BLaER1 (cell line): Measurements from ENCODE around the gene FRRS1L.
A peak's percentile ranks its signal among the peaks of the same experiment; 100 is the strongest.
"Not testable (repeated sequence)": the region's sequence is repeated elsewhere in the genome, so short reads cannot be mapped to it uniquely, and the experiment has no call there.

Experiments
- H3K27ac ChIP-seq: shearing (Covaris generic); formaldehyde crosslinking; 2 replicates; pipeline ENCODE4 v1.8.1; 2022
- H3K27me3 ChIP-seq: shearing (Covaris generic); formaldehyde crosslinking; 2 replicates; pipeline ENCODE4 v1.8.1; 2022
- H3K36me3 ChIP-seq: shearing (Covaris generic); formaldehyde crosslinking; 2 replicates; pipeline ENCODE4 v1.8.1; 2022
- H3K4me1 ChIP-seq: shearing (Covaris generic); formaldehyde crosslinking; 2 replicates; pipeline ENCODE4 v1.8.1; 2022
- H3K4me2 ChIP-seq: shearing (Covaris generic); formaldehyde crosslinking; 2 replicates; pipeline ENCODE4 v1.8.1; 2022
- H3K4me3 ChIP-seq: shearing (Covaris generic); formaldehyde crosslinking; 2 replicates; pipeline ENCODE4 v1.8.1; 2022
- H3K9ac ChIP-seq: shearing (Covaris generic); formaldehyde crosslinking; 2 replicates; pipeline ENCODE4 v1.8.1; 2022
- H3K9me3 ChIP-seq: shearing (Covaris generic); formaldehyde crosslinking; 2 replicates; pipeline ENCODE4 v1.8.1; 2022
- H4K20me1 ChIP-seq: shearing (Covaris generic); formaldehyde crosslinking; 2 replicates; pipeline ENCODE4 v1.8.1; 2022
- Cebpa-rat ChIP-seq: shearing (Covaris generic); IDR thresholded peaks from 2 replicates; pipeline ENCODE4 v1.8.1; 2022

The FRRS1L gene

GRCh38 chr9:109139851-109140250 lies 27.2 kb downstream of the FRRS1L start:
- Histone ChIP-seq H3K9me3 (no peaks in the 10 kb centered on the region), H3K9ac (no peak overlapping the region), H3K27me3 (no peaks in the 10 kb centered on the region), H3K4me2 (no peak overlapping the region), H3K4me3 (no peak overlapping the region), H3K4me1 (no peaks in the 10 kb centered on the region), H3K27ac (no peak overlapping the region), H3K36me3 (no peaks in the 10 kb centered on the region), H4K20me1 (no peaks in the 10 kb centered on the region)
- TF ChIP-seq Cebpa-rat = no peak

- H3K9ac ChIP-seq = no peak overlapping the region
- H4K20me1 ChIP-seq = no peaks in the 10 kb centered on the region
- no peaks in the 10 kb centered on the region for H3K27me3 ChIP-seq
- H3K36me3 ChIP-seq = no peaks in the 10 kb centered on the region
- no peak overlapping the region for H3K4me3 ChIP-seq
- TF ChIP-seq Cebpa-rat = no peak
- H3K9me3 ChIP-seq = no peaks in the 10 kb centered on the region
- no peaks in the 10 kb centered on the region for H3K4me1 ChIP-seq
- H3K27ac ChIP-seq = no peak overlapping the region
- no peak overlapping the region for H3K4me2 ChIP-seq
Observed at GRCh38 chr9:109138421-109138820, 28.6 kb downstream of the FRRS1L start.

- TF ChIP-seq Cebpa-rat = no peak
- Histone ChIP-seq H3K4me3 (no peak overlapping the region), H3K36me3 (no peaks in the 10 kb centered on the region), H3K4me2 (no peak overlapping the region), H3K4me1 (peaks cover 9% of the 10 kb centered on the region), H3K9me3 (no peaks in the 10 kb centered on the region), H3K27ac (no peak overlapping the region), H3K9ac (no peak overlapping the region), H4K20me1 (no peaks in the 10 kb centered on the region), H3K27me3 (no peaks in the 10 kb centered on the region)
Observed at GRCh38 chr9:109134167-109134578, 32.9 kb downstream of the FRRS1L start.

GRCh38 chr9:109133533-109133932 lies 33.5 kb downstream of the FRRS1L start:
- peaks cover 9% of the 10 kb centered on the region for H3K4me1 ChIP-seq
- H3K9ac ChIP-seq = no peak overlapping the region
- H3K36me3 ChIP-seq = no peaks in the 10 kb centered on the region
- H4K20me1 ChIP-seq = no peaks in the 10 kb centered on the region
- no peak for TF ChIP-seq Cebpa-rat
- H3K4me3 ChIP-seq = no peak overlapping the region
- no peaks in the 10 kb centered on the region for H3K27me3 ChIP-seq
- H3K27ac ChIP-seq = no peak overlapping the region
- H3K9me3 ChIP-seq = no peaks in the 10 kb centered on the region
- H3K4me2 ChIP-seq = no peak overlapping the region

- H3K27me3 ChIP-seq = no peaks in the 10 kb centered on the region
- no peaks in the 10 kb centered on the region for H3K36me3 ChIP-seq
- H3K4me1 ChIP-seq = peaks cover 9% of the 10 kb centered on the region
- no peaks in the 10 kb centered on the region for H4K20me1 ChIP-seq
- peak overlapping the region; percentile 4; the same call in 1 of the 2 replicates for H3K4me2 ChIP-seq
- no peak overlapping the region for H3K4me3 ChIP-seq
- H3K9me3 ChIP-seq = no peaks in the 10 kb centered on the region
- H3K9ac ChIP-seq = no peak overlapping the region
- no peak for TF ChIP-seq Cebpa-rat
- H3K27ac ChIP-seq = no peak overlapping the region
Observed at GRCh38 chr9:109132567-109133021, 34.5 kb downstream of the FRRS1L start.

- Histone ChIP-seq H3K9ac (no peak overlapping the region), H3K4me3 (no peak overlapping the region), H4K20me1 (no peaks in the 10 kb centered on the region), H3K27ac (no peak overlapping the region), H3K27me3 (no peaks in the 10 kb centered on the region), H3K36me3 (no peaks in the 10 kb centered on the region), H3K4me2 (no peak overlapping the region), H3K4me1 (peaks cover 9% of the 10 kb centered on the region), H3K9me3 (no peaks in the 10 kb centered on the region)
- no peak for TF ChIP-seq Cebpa-rat
Observed at GRCh38 chr9:109129470-109130197, 37.4 kb downstream of the FRRS1L start.

- H3K27me3 ChIP-seq, H4K20me1 ChIP-seq: not testable (repeated sequence)
- peaks cover 22% of the 10 kb centered on the region for H3K4me1 ChIP-seq
Observed at GRCh38 chr9:109126671-109127070, 40.4 kb downstream of the FRRS1L start.

GRCh38 chr9:109124121-109124520 lies 42.9 kb downstream of the FRRS1L start:
- Histone ChIP-seq H4K20me1 (peaks cover 6% of the 10 kb centered on the region), H3K4me1 (peaks cover 36% of the 10 kb centered on the region), H3K27me3 (no peaks in the 10 kb centered on the region), H3K9me3 (no peaks in the 10 kb centered on the region), H3K4me2 (peak overlapping the region; percentile 60), H3K36me3 (no peaks in the 10 kb centered on the region), H3K9ac (no peak overlapping the region), H3K4me3 (no peak overlapping the region), H3K27ac (peak overlapping the region; percentile 69; the same call in 1 of the 2 replicates)
- no peak for TF ChIP-seq Cebpa-rat

More at GRCh38 chr9:109126671-109127070, 40.4 kb downstream of the FRRS1L start:
- not testable (repeated sequence) for H3K4me2 ChIP-seq, H3K9me3 ChIP-seq, H3K9ac ChIP-seq, H3K4me3 ChIP-seq, H3K27ac ChIP-seq, H3K36me3 ChIP-seq

GRCh38 chr9:109122726-109123621 lies 44.1 kb downstream of the FRRS1L start:
- Histone ChIP-seq H3K4me1 (peaks cover 43% of the 10 kb centered on the region), H3K4me3 (no peak overlapping the region), H3K9me3 (no peaks in the 10 kb centered on the region), H3K27ac (peak overlapping the region; percentile 69), H3K4me2 (peak overlapping the region; percentile 60), H3K9ac (peak overlapping the region; percentile 53), H3K27me3 (no peaks in the 10 kb centered on the region), H4K20me1 (peaks cover 17% of the 10 kb centered on the region), H3K36me3 (no peaks in the 10 kb centered on the region)
- TF ChIP-seq Cebpa-rat = peak; percentile 47; the same call in 1 of the 2 replicates

- H3K36me3 ChIP-seq = peaks cover 3% of the 10 kb centered on the region; the same call in 1 of the 2 replicates
- no peak overlapping the region for H3K4me3 ChIP-seq
- TF ChIP-seq Cebpa-rat = no peak
- no peak overlapping the region for H3K4me2 ChIP-seq
- no peaks in the 10 kb centered on the region for H3K27me3 ChIP-seq
- H3K9me3 ChIP-seq = no peaks in the 10 kb centered on the region
- peaks cover 59% of the 10 kb centered on the region for H3K4me1 ChIP-seq
- H3K27ac ChIP-seq = no peak overlapping the region
- H3K9ac ChIP-seq = no peak overlapping the region
- H4K20me1 ChIP-seq = peaks cover 34% of the 10 kb centered on the region
Observed at GRCh38 chr9:109121232-109121796, 45.7 kb downstream of the FRRS1L start.
